LNCaP clone FGC (cell line): ENCODE data around the gene ZNF579.
A peak's percentile ranks its signal among the peaks of the same experiment; 100 is the strongest.

Source experiments
- DNase-seq: peaks from one replicate; pipeline ENCODE4 v3.0.0-alpha.2; 2011; ENCODE audit warnings: low read depth
- H3K4me3 ChIP-seq: 2 replicates; pipeline ENCODE4 v1.5.1; 2011; ENCODE audit warnings: mild to moderate bottlenecking, low read depth, low read length, control low read depth
- CTCF ChIP-seq: IDR thresholded peaks from 2 replicates; pipeline ENCODE4 v1.5.1; 2012; ENCODE audit warnings: mild to moderate bottlenecking; ENCODE audit not compliant: control insufficient read depth, insufficient read depth; ENCODE audit errors: extremely low read depth

ZNF579 gene

GRCh38 chr19:55580628-55581144 lies at the start of gene ZNF579:
ZNF579 (minus strand) TSS chr19:55580848; CDS start chr19:55579639, 1,209 bp downstream.
- TF ChIP-seq CTCF = no peak
- DNase-seq = peak; percentile 67
- H3K4me3 ChIP-seq = peak within 1 kb of the TSS; percentile 81

GRCh38 chr19:55626350-55626749 lies 45.7 kb upstream of the ZNF579 start:
- no peak for TF ChIP-seq CTCF
- no peak for DNase-seq
- no peak overlapping the region for H3K4me3 ChIP-seq

GRCh38 chr19:55625004-55625326 lies 44.3 kb upstream of the ZNF579 start:
- TF ChIP-seq CTCF = no peak
- peak overlapping the region; percentile 51 for H3K4me3 ChIP-seq
- DNase-seq = no peak

- TF ChIP-seq CTCF = no peak
- peak; percentile 58 for DNase-seq
- peak within 1 kb of the TSS; percentile 51 for H3K4me3 ChIP-seq
Observed at GRCh38 chr19:55624109-55625003, 43.7 kb upstream of the ZNF579 start, which contains the start of gene ZNF784. ZNF784 (minus strand) TSS chr19:55624566; CDS start chr19:55624561, 5 bp downstream.

- peak overlapping the region; percentile 51 for H3K4me3 ChIP-seq
Observed at GRCh38 chr19:55623561-55623960, 42.9 kb upstream of the ZNF579 start.

GRCh38 chr19:55623130-55623529 lies 42.5 kb upstream of the ZNF579 start:
- no peak for TF ChIP-seq CTCF
- no peak overlapping the region for H3K4me3 ChIP-seq
- no peak for DNase-seq

More at GRCh38 chr19:55623561-55623960, 42.9 kb upstream of the ZNF579 start:
- TF ChIP-seq CTCF = no peak
- no peak for DNase-seq
